ENCODE results near the gene CTSS.

DNA sequence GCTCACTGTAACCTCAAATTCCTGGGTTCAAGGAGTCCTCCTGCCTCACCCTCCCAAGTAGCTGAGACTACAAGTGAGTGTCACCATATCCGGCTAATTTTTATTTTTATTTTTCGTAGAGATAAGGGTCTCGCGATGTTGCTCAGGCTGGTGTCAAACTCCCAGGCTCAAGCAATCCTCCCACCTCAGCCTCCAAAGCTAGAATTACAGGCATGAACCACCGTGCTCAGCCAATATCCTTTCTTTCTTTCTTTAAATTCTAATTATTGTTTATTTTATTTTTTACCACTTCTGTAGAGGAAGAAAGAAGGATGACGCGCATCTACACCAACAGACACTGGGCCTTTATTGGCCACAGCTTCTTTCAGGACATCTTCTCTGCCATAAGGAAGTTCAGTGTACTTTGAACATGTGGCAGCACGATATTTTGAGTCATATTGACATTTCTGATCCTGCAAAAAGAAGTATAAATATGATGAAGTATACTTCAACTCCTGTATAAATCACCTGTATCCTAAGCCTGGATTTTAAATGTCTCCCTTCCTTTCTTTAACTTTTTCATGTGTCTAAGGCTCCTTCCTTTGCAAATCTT, 15.8 kb downstream of the CTSS start:
- TF ChIP-seq EP300 (IDR thresholded peaks at IDR 0.05) (no peak), RFX5 (IDR thresholded peaks at IDR 0.05) (no peak), EHMT2 (IDR thresholded peaks at IDR 0.05; ENCODE audit: low read depth) (no peak), RNF2 (IDR thresholded peaks at IDR 0.05; ENCODE audit: borderline replicate concordance, low read depth) (no peak), MAFK (IDR thresholded peaks at IDR 0.05; ENCODE audit: partially characterized antibody) (no peak), CEBPB (IDR thresholded peaks at IDR 0.05) (no peak)
- TF ChIP-seq, protein P1, sequence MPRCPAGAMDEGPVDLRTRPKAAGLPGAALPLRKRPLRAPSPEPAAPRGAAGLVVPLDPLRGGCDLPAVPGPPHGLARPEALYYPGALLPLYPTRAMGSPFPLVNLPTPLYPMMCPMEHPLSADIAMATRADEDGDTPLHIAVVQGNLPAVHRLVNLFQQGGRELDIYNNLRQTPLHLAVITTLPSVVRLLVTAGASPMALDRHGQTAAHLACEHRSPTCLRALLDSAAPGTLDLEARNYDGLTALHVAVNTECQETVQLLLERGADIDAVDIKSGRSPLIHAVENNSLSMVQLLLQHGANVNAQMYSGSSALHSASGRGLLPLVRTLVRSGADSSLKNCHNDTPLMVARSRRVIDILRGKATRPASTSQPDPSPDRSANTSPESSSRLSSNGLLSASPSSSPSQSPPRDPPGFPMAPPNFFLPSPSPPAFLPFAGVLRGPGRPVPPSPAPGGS (IDR thresholded peaks at IDR 0.05): no peak
- TF ChIP-seq, protein P2, sequence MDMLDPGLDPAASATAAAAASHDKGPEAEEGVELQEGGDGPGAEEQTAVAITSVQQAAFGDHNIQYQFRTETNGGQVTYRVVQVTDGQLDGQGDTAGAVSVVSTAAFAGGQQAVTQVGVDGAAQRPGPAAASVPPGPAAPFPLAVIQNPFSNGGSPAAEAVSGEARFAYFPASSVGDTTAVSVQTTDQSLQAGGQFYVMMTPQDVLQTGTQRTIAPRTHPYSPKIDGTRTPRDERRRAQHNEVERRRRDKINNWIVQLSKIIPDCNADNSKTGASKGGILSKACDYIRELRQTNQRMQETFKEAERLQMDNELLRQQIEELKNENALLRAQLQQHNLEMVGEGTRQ (IDR thresholded peaks at IDR 0.05): no peak
- TF ChIP-seq, protein P3, sequence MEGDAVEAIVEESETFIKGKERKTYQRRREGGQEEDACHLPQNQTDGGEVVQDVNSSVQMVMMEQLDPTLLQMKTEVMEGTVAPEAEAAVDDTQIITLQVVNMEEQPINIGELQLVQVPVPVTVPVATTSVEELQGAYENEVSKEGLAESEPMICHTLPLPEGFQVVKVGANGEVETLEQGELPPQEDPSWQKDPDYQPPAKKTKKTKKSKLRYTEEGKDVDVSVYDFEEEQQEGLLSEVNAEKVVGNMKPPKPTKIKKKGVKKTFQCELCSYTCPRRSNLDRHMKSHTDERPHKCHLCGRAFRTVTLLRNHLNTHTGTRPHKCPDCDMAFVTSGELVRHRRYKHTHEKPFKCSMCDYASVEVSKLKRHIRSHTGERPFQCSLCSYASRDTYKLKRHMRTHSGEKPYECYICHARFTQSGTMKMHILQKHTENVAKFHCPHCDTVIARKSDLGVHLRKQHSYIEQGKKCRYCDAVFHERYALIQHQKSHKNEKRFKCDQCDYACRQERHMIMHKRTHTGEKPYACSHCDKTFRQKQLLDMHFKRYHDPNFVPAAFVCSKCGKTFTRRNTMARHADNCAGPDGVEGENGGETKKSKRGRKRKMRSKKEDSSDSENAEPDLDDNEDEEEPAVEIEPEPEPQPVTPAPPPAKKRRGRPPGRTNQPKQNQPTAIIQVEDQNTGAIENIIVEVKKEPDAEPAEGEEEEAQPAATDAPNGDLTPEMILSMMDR (IDR thresholded peaks at IDR 0.05): no peak
- TF ChIP-seq, protein P4, sequence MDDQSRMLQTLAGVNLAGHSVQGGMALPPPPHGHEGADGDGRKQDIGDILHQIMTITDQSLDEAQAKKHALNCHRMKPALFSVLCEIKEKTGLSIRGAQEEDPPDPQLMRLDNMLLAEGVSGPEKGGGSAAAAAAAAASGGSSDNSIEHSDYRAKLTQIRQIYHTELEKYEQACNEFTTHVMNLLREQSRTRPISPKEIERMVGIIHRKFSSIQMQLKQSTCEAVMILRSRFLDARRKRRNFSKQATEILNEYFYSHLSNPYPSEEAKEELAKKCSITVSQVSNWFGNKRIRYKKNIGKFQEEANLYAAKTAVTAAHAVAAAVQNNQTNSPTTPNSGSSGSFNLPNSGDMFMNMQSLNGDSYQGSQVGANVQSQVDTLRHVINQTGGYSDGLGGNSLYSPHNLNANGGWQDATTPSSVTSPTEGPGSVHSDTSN (IDR thresholded peaks at IDR 0.05): no peak

Measured in A549 (cell line).